Lung microvascular endothelial cell (primary cell): ENCODE data around the gene MRGPRD. TPM values are rescaled to one million over a fixed set of nuclear protein-coding genes. Genes with fewer than 3 reads are reported as not detected.

Experiments
- DNase-seq, 2 donors: peaks; one replicate each; pipeline versions ENCODE4 v3.0.0 to v3.0.0-alpha.2; 2010; ENCODE audit warnings: low read depth in 2 of 2
- total RNA-seq: library from RNA; depleted of rRNA; stranded (reverse); fragments of >200 nt; gene quantifications from 2 replicates; pipeline ENCODE4 v1.2.1, GENCODE V29; 2014

MRGPRD gene
- total RNA-seq, 1 donor from 2014 or later = not detected

DNA sequence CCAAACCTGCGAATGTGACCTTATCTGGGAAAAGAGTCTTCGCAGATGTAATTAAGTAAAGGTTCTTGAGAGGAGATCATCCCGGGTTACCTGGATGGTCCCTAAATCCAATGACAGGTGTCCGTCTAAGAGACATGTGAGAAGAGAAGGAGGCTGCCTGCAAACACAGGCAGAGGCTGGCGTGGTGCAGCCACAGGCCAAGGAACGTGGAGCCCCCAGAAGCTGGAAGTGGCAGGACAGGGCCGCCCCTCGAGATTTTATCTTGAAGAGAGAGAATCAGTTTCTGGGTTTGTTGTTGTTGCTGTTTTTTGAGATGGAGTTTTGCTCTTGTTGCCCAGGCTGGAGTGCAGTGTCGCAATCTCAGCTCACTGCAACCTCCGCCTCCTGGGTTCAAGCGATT is 33.6 kb downstream of the MRGPRD start:
- no peak for DNase-seq

DNA sequence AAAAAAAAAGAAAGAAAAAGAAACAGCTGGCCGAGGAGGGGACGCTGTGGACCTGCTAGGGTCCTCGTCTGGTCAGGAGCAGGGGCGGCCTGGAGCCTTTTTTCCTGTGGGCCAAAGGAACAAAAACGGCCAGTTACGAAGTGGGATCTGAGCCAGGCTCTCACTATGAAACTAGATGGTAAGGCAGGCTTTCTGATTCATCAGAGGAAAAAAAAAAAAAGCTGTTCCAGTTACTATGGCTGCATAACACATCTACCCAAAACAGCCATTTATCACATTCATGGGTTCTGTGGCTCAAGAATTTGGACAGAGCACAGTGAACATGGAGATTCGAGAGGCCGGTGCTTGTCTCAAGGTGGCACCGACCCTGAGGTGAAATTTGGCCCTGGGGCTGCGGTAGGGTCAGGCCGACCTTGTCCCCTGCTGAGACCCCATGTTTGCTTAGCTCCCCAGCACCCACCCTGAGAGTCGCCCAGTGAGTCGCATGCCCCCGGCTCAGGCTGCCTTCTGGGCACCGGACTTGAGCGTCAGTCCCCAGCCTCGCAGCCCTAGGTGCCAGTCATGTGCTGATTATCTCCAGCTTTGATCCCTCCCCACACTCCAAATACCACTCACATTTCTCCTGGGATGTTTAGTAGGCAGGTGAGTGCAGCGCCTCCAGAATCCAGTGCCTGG is 34.2 kb downstream of the MRGPRD start:
- peak; percentile 71 to 88 for DNase-seq

DNA sequence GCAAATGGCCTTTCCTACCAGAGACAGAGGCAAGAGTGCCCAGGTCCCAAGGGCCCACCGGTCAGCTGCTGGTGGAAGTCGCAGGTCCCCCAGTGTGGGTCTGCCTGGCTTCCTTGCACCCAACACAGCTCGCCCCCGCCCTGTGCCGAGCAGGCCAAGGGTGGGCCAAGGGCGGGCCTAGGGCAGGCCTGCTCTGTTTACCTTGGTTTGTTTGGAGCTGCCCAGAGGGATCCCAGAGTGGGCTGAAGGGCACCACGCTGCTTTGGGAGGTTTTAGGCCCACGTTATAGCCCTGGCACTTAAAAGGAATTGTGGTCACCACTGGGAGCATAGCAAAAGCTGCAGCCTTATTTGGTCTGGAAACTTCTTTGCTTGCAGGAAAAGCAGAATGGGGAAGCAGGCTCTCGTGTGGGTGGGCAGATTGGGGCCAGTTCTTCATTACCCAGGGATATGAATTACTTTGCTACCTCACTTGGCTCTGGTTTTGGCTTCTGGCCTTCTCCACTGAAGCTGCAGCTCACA is 38.0 kb downstream of the MRGPRD start:
- no peak for DNase-seq

DNA sequence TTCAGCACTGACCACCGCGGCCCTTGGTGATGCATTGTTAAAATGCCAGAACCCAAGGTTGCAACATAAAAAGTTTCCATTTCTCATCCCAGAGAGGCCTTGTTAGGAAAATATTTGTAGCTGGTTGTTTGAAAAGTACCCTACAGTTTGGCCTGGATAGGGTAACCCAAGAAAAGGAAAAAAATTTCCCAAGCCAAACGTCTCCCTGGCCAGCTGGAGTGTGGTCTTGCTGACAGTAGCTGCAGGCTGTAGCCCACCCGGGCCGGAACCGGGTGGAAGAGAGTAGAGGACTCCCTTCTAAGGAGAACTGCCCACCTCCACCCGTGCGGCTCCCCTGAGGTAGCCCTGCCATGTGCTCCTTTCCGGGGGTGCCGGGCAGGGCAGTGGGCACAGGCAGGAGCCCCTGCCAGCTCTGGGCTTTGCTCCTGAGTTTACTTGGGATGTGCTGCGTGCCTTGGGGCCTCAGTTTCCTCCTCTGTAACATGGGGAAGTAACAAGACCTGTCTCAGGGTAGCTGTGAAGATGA is 38.6 kb downstream of the MRGPRD start:
- DNase-seq = no peak

DNA sequence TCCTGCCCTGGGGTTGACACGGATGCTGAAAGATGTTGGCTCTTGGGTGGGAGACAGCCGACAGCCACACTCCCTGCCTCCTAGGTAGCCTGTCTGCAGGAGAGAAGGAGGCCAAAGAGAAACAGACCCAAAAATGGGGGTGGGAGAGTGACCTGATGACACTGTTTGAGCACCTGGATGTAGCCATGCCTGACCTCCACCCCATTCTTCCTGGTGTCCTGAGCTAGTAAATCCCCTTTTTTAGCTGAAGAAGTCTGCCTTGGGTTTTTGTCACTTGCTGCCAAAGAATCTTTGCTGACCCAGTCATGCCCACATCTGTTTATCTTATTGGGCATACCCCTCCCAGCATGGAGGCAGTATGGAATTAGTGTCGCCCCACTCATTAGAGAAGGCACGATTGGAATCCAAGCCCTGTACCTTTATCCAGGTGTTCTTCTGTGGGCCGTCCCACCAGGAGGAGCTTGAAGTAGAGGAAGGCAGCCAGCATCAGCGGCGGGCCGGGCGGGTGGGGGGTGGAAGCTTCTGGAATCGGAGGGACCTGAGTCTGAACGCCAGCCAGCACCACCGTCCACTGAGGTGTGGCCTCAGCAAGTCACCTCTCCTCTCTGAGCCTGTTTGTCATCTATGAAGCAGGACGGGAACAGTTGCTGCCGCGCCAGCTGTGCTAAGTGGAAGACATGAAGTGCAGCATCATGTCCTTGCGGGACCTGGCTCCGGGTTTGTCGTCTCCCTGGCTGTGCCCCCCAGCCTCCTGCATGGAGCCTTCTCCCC is 39.3 kb downstream of the MRGPRD start:
- no peak for DNase-seq

DNA sequence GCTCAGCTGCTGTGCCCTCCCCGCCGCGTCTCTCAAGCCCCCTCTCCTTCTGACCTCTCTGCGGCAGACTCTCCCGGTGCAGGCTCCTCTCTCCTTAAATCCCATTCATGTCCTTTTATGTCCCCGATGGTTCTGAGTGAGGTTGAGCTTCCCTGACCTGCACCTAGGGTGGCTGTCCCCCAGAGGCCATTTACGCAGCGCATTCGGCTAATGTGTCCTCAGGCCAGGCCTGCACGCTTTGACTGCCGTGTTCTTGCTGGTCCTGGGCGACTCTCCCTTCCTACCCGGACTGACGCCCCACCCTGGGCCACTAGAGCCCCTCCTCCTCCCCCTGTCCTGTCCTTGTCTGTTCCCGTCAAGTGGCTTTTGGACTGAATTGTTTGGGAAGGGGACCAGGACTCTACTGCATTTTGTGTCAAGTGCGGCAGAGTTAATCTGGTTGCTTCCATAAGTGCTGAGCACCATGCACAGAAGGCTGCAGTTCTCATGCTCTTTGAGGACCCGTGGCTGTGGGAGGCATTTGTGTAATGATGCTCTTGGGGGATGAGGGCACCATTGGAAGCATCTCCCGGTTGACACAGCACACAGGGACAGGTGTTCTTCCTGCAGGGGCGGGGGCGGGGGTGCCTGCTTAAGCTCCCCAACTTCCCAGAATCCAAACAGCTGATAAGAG is 40.0 kb downstream of the MRGPRD start:
- DNase-seq = no peak

DNA sequence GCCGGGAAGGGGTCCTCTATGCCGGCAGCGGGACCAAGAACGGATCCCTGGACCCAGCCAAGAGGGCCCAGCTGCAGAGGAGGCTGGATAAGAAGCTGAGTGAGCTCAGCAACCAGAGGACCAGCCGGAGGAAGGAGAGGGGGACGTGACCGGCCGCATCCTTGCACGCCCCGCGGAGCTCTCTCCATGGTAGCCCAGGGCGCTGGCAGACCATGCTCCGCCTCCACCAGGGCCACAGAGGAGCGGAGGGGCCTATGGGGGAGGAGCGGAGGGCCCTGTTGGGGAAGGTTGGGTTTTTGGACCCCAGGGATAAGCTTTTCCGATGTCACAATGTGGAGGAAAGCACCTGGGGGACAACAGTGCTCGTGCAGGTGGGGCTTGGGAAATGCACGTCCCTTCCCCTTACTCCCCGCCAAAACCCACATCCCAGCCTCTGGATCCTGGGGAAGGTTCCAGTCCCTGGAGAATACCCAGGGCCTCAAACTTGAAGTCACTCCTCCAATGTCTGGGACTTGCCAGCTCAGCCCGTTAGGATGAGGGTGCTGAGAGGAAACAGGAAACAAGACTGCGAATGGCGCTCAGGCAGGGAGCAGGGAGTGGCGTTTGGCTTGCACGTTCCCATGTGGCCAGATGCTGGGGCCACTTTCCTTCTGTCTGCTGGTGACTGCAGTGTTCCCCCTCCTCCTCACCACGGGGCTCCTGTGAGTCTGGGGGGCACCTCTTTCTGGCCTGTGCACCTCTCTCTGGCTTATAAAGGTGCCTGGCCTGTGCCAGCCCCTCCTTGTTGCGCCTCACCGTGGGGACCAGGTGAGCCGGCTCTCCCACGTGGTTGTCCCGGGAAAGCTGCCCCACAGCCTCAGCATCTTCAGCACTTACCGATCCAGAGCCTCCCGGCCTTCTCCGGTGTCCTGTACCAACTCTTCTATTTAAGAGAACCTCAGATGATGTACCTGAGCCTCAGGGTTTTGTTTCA is 40.9 kb downstream of the MRGPRD start:
- peak in 1 of 2 donors; percentile 17 for DNase-seq

DNA sequence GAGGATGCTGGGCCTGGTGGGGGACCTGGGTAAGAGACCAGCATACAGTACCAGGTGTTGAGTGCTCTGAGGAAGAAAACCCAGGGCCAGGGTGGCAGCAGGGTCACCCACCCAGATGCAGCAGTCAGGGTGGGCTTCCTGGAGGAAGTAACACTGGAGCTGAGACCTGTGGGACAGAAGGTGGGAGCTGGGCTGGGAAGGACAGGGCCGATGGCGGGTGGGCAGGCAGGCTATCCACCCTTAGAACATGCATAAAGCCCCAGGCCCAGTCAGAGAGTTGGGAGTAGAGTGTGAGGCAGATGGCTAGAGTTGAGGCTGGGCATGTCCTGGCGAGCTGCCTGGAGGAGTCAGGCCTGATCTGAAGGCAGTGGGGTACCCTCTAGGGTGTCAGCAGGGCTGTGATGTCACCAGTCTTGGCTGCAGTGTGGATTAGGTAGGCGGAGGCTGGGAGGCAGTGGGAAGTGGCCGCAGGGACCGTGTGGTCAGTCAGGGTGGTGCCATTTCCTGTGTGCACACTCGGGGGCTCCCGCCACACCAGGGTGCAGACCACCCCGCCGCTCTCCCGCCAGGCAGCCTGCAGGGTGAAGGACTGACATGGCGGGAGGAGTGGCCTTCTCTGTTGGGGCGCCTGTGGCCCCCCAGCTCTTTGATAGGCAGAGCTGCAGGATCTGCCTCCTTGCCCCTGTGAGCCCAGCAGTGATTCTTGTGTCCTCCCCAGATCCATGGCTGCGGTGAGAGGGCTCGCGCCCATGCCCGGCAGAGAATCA is 41.8 kb downstream of the MRGPRD start:
- DNase-seq = no peak

DNA sequence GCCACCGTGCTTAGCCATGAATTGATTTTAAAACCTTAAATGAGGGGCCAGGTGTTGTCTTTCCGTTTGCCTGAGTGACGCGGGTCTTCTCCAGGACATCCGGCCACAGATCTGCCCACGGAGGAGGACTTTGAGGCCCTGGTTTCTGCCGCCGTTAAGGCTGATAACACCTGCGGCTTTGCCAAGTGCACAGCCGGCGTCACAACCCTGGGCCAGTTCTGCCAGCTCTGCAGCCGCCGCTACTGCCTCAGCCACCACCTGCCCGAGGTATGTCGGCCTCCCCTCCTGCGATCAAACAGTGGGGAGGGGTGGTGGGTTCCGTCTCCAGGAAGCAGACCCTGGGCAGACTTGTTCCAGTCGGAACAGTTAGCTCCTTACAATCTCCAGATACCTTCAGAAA is 42.7 kb downstream of the MRGPRD start:
- no peak for DNase-seq

DNA sequence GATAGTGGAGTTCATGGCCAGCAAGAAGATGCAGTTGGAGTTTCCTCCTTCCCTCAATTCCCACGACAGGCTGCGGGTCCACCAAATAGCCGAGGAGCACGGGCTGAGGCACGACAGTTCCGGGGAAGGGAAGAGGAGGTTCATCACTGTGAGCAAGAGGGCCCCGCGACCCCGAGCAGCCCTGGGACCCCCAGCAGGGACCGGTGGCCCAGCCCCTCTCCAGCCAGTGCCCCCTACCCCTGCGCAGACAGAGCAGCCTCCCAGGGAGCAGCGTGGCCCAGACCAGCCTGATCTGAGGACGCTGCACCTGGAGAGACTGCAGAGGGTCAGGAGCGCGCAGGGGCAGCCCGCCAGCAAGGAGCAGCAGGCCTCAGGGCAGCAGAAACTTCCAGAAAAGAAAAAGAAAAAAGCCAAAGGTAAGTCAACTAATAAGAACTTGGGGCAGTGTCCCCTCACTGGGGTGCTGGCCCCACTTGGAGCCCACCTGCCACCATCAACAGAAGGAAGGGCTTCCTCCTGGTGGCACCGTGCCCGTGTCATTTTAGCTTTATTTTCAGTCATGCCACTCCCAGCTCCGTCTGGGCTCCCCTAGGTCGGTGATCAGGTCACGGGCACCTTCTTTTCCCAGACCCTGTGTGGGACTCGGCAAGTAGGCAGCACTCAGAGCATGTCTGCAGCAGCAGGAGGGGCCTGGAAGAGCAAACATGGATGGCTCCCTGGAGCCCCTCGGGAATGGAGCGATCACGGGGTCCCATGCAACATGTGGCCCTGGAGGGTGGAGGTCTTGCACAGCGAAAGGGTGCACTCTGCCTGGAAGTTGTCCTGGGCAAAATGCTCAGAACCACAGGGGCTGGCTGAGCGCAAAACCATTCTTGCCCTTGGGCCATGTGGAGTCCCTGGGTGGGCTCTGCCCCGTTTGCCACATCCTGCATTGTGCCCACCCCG is 43.8 kb downstream of the MRGPRD start:
- DNase-seq = no peak

DNA sequence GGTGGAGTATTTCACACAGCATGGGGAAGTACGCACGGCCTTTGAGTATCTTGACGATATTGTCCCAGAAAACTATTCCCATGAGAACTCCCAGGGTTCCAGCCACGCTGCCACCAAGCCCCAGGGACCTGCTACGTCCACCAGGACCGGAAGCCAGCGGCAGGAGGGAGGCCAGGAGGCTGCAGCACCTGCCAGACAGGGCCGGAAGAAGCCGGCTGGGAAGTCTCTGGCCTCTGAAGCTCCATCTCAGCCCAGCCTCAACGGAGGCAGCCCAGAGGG is 44.5 kb downstream of the MRGPRD start:
- DNase-seq = no peak

DNA sequence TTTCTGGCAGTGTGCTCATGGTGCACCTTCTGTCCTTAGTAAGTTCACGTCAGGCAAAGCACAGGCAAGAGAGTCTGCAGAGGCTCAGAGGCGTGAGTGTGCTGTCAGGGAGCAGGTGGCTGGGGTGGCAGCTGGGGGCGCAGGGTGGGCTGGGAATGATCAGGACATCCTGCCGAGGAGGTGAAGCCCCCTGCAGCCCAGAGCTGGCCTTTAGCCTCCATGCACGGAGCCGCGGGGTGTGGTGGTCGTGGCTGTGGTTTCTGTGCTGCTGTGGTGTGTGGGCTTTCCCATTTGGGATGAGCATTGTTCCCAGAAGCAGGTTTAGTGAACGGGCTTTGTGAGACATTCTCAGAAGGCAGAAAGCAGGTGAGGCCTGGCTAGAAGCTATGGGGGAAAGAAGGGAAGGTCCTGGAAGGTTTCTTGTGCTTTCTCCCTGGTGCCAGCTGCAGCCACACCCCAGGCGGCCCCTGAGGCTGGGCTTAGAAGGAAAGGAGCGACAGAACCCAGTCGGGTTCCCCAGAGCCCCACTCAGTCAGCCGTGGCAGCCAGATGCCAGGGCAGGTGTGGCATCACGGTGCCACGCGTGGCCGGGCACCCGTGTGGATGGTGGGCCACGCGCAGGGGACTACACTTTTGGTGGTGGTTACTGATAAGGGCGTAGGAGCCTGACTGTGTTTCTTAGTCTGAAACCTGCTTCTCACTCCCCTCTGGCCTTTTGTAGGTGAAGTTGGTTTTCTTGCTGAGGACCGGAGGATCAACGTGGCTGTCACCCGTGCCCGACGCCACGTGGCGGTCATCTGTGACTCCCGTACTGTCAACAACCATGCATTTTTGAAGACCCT is 45.0 kb downstream of the MRGPRD start:
- DNase-seq = no peak

DNA sequence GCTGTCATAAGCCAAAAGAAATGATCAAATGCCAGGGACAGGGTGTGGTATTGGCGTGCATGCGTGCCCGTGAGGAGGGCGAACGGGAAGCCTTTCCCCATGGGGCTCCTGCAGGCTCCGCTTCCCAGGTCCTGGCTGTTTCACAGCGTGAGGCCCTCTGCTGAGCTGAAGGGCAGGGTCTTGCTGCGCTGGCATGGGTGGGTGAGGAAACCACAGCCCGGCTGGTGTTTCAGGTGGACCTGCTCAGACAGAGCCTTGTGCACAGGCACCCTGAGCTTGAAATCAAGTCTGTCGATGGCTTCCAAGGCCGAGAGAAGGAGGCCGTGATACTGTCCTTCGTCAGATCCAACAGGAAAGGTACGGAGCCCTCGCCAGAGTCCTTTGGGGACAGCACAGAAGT is 45.7 kb downstream of the MRGPRD start:
- DNase-seq = no peak

DNA sequence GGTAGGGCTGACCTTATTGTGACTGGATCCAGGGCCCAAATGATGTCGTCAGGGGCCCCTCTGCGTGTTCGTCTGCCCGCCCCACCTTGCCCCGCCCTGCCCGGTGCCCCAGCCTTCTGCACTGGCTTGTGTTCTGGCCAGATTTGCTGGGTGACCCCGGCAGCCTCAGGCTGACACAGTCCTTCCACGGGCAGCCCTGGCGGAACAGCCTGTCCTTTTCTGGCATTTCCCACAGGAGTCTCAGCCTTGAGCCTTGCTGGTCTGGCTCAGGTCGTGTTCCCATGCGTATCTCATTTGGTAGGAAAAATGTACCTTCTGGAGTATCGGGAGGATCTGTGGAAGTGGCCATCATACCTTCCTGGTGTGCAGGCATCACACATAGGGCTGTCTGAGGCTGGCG is 46.1 kb downstream of the MRGPRD start:
- DNase-seq = no peak

DNA sequence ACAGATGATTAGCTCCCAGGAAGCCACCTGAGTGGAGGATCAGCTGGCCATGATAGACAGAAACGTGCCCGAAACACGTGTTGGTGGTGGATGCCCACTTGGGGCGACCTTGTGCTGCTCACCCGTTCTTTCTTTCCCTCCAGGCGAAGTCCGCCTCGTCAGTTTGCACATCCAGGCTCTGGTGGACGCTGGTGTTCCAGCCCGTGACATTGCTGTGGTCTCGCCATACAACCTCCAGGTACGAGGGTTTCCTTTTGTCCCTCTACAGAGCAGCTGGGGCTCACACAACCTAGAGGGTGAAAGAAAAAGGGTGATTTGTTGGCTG is 46.5 kb downstream of the MRGPRD start:
- no peak for DNase-seq

DNA sequence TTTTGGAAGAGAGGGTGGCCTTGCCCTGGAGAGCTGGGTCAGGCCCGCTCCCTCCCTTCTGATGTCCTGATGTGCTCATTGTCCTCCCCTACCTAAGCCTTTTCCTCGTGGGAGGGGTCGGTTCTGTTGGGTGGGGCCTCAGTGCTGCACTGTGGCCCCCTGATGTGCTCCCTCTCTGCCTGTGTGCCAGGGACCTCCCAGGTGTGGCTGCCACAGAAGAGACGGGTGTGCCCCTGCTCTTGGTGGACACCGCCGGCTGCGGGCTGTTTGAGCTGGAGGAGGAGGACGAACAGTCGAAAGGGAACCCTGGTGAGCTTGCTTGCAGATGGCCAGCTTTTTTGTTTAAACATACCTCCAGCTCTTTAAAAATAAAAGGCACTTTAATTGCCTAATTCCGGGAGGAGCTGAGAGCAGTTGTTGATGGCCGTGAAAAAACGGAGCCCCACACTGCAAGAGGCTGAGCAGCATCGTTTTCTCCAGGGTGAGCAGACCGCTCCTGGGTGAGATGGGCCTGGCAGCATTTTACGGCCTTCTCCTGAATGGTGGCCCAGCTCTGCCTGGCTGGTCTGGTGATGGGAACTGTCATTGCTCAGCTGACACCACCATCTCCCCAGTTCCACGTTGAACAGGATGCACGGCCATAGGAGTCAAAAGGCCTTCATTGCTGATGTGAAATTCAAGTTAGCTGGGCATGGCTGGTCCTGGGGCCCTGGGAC is 47.0 kb downstream of the MRGPRD start:
- no peak for DNase-seq

DNA sequence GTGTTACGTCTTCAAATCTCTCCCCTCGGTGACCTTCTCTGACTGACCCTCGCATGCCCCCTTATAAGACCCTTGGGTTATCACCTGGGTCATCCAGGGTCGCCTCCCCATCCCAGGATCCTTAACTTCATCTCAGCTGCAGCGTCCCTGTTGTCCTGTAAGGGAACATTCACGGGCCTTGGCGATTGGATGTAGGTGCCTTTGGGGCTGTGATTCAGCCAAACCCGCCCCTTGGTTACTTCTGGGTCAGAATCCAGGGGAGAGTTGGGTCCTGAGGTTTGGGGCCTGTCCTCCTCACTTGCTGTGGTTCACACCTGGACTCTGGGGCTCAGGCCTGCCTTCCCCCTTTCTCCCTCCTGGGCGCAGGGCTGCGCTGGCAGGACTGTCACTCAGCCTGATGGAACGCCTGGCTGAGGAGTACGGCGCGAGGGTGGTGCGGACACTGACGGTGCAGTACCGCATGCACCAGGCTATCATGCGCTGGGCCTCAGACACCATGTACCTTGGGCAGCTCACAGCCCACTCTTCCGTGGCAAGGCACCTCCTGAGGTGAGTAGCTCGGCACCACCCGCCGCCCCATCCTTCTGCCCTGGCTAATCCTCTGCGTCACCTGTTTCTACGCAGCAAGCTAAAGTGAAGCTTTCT is 47.7 kb downstream of the MRGPRD start:
- DNase-seq = no peak
